HepG2 (cell line): ENCODE data around the gene TEDC2. TPM values are rescaled to one million over a fixed set of nuclear protein-coding genes. Genes with fewer than 3 reads are reported as not detected.

Source experiments
- ATAC-seq: fragments of 200-7000 bp; cut with Tn5 transposase; 3 replicates; pipeline ENCODE4 v1.9.1; 2020; ENCODE audit warnings: mild to moderate bottlenecking, moderate library complexity
- Bru-seq: library from RNA; stranded (reverse); fragments of 400-500 nt; gene quantifications from one replicate; lab custom pipeline; 2021; lab: Mats Ljungman, UMichigan
- BruChase-seq, 2 experiments: library from RNA; stranded (reverse); fragments of 400-500 nt; gene quantifications; one replicate each; lab custom pipeline; 2021; lab: Mats Ljungman, UMichigan
- BruUV-seq: library from RNA; stranded (reverse); fragments of 400-500 nt; replicated peaks from 2 replicates; lab custom pipeline; 2021; lab: Mats Ljungman, UMichigan
- CTCF ChIA-PET: fragments of 300-600 bp; formaldehyde crosslinking; extraction: SDS; loops from one replicate; lab custom pipeline; 2021; ENCODE audit warnings: low total read pairs, inconsistent platforms, low intra/inter-chr PET ratio; lab: Yijun Ruan, JAX
- POLR2A ChIA-PET: fragments of 350-600 bp; sonication (Branson Sonifier 250); formaldehyde crosslinking; loops from one replicate; lab custom pipeline; 2020; ENCODE audit warnings: antibody characterized with exemption, inconsistent platforms; lab: Yijun Ruan, JAX
- DNase-seq: peaks from one replicate; pipeline ENCODE4 v3.0.0-alpha.2; 2015; ENCODE audit warnings: low spot score
- FAIRE-seq: peaks from 3 replicates; lab custom pipeline; 2011; peaks lifted over from hg19 to GRCh38; lab: Jason Lieb, UNC
- H2AFZ ChIP-seq: one replicate; pipeline ENCODE4 v1.6.1; 2011; ENCODE audit warnings: low read length, inconsistent platforms
- H3K27ac ChIP-seq: fragments of 300-600 bp; 3 replicates; pipeline ENCODE4 v1.8.0; 2011; ENCODE audit warnings: mixed run types, mild to moderate bottlenecking, mixed read lengths, low read length, inconsistent platforms; ENCODE audit not compliant: insufficient read depth; ENCODE audit errors: extremely low read length
- H3K27me3 ChIP-seq, 2 experiments: fragments of 200-600 bp in 1 of 2; 2 replicates in 1 of 2; 3 replicates in 1 of 2; pipeline versions ENCODE4 v1.6.0 to v1.8.0; 2011; ENCODE audit warnings: low read length in 2 of 2, mild to moderate bottlenecking in 2 of 2, moderate library complexity in 2 of 2, inconsistent platforms in 1 of 2; ENCODE audit not compliant: insufficient read depth in 2 of 2, control insufficient read depth in 1 of 2
- H3K36me3 ChIP-seq, 2 experiments: fragments of 200-600 bp in 1 of 2; replicated peaks in 1 of 2; 2 replicates in 1 of 2; 3 replicates in 1 of 2; pipeline versions ENCODE4 v1.5.1 to v1.8.0; 2011; ENCODE audit warnings: low read length in 2 of 2, inconsistent platforms in 1 of 2; ENCODE audit not compliant: insufficient read depth in 2 of 2, control insufficient read depth in 1 of 2
- H3K4me1 ChIP-seq: 2 replicates; pipeline ENCODE4 v1.5.1; 2012; ENCODE audit warnings: low read length, inconsistent platforms; ENCODE audit not compliant: insufficient read depth
- H3K4me2 ChIP-seq: 2 replicates; pipeline ENCODE4 v1.6.0; 2011; ENCODE audit warnings: low read depth, low read length, inconsistent platforms
- H3K4me3 ChIP-seq, 3 experiments: fragments of 200-600 bp in 1 of 3; sonication (generic), shearing (Covaris generic) in 1 of 3; replicated peaks in 1 of 3; 2 replicates each; pipeline ENCODE4 v1.5.1; 2011 to 2016; ENCODE audit warnings: low read length in 3 of 3, inconsistent platforms in 2 of 3, low read depth in 2 of 3, mild to moderate bottlenecking in 2 of 3, control low read depth in 1 of 3, mixed read lengths in 1 of 3; ENCODE audit not compliant: insufficient read depth in 1 of 3
- H3K79me2 ChIP-seq: one replicate; pipeline ENCODE4 v1.6.1; 2011; ENCODE audit warnings: low read length, inconsistent platforms; ENCODE audit not compliant: insufficient read depth
- H3K9ac ChIP-seq: 2 replicates; pipeline ENCODE4 v1.6.0; 2011; ENCODE audit warnings: mild to moderate bottlenecking, low read depth, low read length, inconsistent platforms; ENCODE audit not compliant: insufficient read depth
- H3K9me3 ChIP-seq: 2 replicates; pipeline ENCODE4 v1.5.1; 2012; ENCODE audit warnings: mild to moderate bottlenecking, low read length
- H4K20me1 ChIP-seq: 2 replicates; pipeline ENCODE4 v1.6.0; 2011; ENCODE audit warnings: inconsistent platforms, mild to moderate bottlenecking, low read length, moderate library complexity; ENCODE audit not compliant: insufficient read depth
- FOXK1 ChIP-seq: sonication (generic); formaldehyde crosslinking; IDR thresholded peaks from 2 replicates; pipeline ENCODE4 v1.4.0; 2020; ENCODE audit warnings: low read depth, missing genetic modification reagents, borderline replicate concordance
- MAFG ChIP-seq: sonication (generic); formaldehyde crosslinking; IDR thresholded peaks from 2 replicates; pipeline ENCODE4 v1.5.1; 2020; ENCODE audit warnings: mild to moderate bottlenecking, missing genetic modification reagents
- SAP130 ChIP-seq: IDR thresholded peaks from 2 replicates; pipeline ENCODE4 v1.6.1; 2016; ENCODE audit warnings: low read depth
- SIN3A ChIP-seq: IDR thresholded peaks from 2 replicates; pipeline ENCODE4 v1.6.1; 2011; ENCODE audit warnings: low read depth, mild to moderate bottlenecking, control low read depth, low read length, borderline replicate concordance
- ZNF207 ChIP-seq: fragments of 450-650 bp; IDR thresholded peaks from 2 replicates; pipeline ENCODE4 v1.6.1; 2016; ENCODE audit warnings: antibody characterized with exemption, borderline replicate concordance
- ZNF263 ChIP-seq: sonication (generic); formaldehyde crosslinking; IDR thresholded peaks from 2 replicates; pipeline ENCODE4 v1.4.0; 2020; ENCODE audit warnings: missing genetic modification reagents
- ZNF549 ChIP-seq: sonication (generic); formaldehyde crosslinking; IDR thresholded peaks from 2 replicates; pipeline ENCODE4 v1.5.0; 2020; ENCODE audit warnings: missing genetic modification reagents
- ZNF557 ChIP-seq: sonication (generic); formaldehyde crosslinking; IDR thresholded peaks from 2 replicates; pipeline ENCODE4 v1.4.0; 2020; ENCODE audit warnings: missing genetic modification reagents
- ZNF775 ChIP-seq: sonication (generic); formaldehyde crosslinking; IDR thresholded peaks from 2 replicates; pipeline ENCODE4 v1.4.0; 2020; ENCODE audit warnings: missing genetic modification reagents, mild to moderate bottlenecking, moderate library complexity, borderline replicate concordance
- ZNF776 ChIP-seq: sonication (generic); formaldehyde crosslinking; IDR thresholded peaks from 2 replicates; pipeline ENCODE4 v1.4.0; 2020; ENCODE audit warnings: mild to moderate bottlenecking, missing genetic modification reagents
- WGBS: methylation state at CpG from one replicate; pipeline ENCODE4 v1.1.6; 2017; ENCODE audit warnings: low lambda C conversion rate; 5-methylcytosine and 5-hydroxymethylcytosine counted together
- in situ Hi-C: cut with HindIII; loops from 2 replicates; pipeline ENCODE4 v1.10.0; 2017; ENCODE audit warnings: low pct_unique_long_range_greater_than_20kb; ENCODE audit not compliant: extremely low pct_ligation_motif_present
- intact Hi-C: fragments of 100-400 bp; cut with micrococcal nuclease; formaldehyde crosslinking; loops from one replicate; pipeline ENCODE4 v1.10.0; 2022; ENCODE audit not compliant: unreplicated experiment
- long read RNA-seq, 2 experiments: library from RNA in 1 of 2; library from polyadenylated mRNA in 1 of 2; stranded (forward) in 1 of 2; unstranded in 1 of 2; transcript quantifications; one replicate each; pipeline ENCODE4 v2.0.0, GENCODE V29; 2019 to 2022
- polyA minus RNA-seq, 3 experiments: library from RNA; depleted of rRNA, polyadenylated mRNA; stranded (reverse); fragments of >200 nt; gene quantifications; 2 replicates each; pipeline ENCODE4 v1.2.3, GENCODE V29; 2011; ENCODE audit warnings: low replicate concordance in 1 of 3
- polyA plus RNA-seq, 8 experiments: library from polyadenylated mRNA; depleted of rRNA in 3 of 8; stranded (reverse) in 7 of 8; unstranded in 1 of 8; fragments of >200 nt; fragmentation: Illumina TruSeq in 4 of 8; extraction: Trizol in 4 of 8; gene quantifications; 2 replicates each; pipeline versions ENCODE4 v1.2.1 to v1.2.3, GENCODE V29; 2011 to 2016; ENCODE audit warnings: low read depth in 4 of 8, missing spikeins in 1 of 8, mixed read lengths in 1 of 8; ENCODE audit not compliant: insufficient read depth in 1 of 8
- total RNA-seq, 5 experiments: library from RNA; depleted of rRNA; stranded (reverse); fragments of >200 nt; fragmentation: Illumina TruSeq; extraction: Trizol; gene quantifications; 2 replicates each; pipeline ENCODE4 v1.2.3, GENCODE V29; 2016; ENCODE audit warnings: low read depth in 1 of 5
- TF ChIP-seq, protein P1 (sequence below): sonication (generic); formaldehyde crosslinking; IDR thresholded peaks from 2 replicates; pipeline ENCODE4 v1.4.0; 2020; ENCODE audit warnings: missing genetic modification reagents

The TEDC2 gene, protein sequence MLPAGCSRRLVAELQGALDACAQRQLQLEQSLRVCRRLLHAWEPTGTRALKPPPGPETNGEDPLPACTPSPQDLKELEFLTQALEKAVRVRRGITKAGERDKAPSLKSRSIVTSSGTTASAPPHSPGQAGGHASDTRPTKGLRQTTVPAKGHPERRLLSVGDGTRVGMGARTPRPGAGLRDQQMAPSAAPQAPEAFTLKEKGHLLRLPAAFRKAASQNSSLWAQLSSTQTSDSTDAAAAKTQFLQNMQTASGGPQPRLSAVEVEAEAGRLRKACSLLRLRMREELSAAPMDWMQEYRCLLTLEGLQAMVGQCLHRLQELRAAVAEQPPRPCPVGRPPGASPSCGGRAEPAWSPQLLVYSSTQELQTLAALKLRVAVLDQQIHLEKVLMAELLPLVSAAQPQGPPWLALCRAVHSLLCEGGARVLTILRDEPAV
- 19.7 and 24.4 TPM in 2 replicates for total RNA-seq (2016; rRNA removed; fragmentation: Illumina TruSeq; extraction: Trizol)
- 10.8 and 13.0 TPM in 2 replicates for total RNA-seq (2016; cell fraction: cytosol; rRNA removed; fragmentation: Illumina TruSeq; extraction: Trizol; ENCODE audit: low read depth)
- 16.5 and 23.4 TPM in 2 replicates for total RNA-seq (2016; cell fraction: insoluble cytoplasmic fraction; rRNA removed; fragmentation: Illumina TruSeq; extraction: Trizol)
- 18.0 and 21.4 TPM in 2 replicates for total RNA-seq (2016; cell fraction: membrane; rRNA removed; fragmentation: Illumina TruSeq; extraction: Trizol)
- 17.3 and 20.2 TPM in 2 replicates for total RNA-seq (2016; cell fraction: nucleus; rRNA removed; fragmentation: Illumina TruSeq; extraction: Trizol)
- 5.9 and 6.2 TPM in 2 replicates for polyA plus RNA-seq (2011; rRNA removed)
- 3.2 and 8.6 TPM in 2 replicates for polyA plus RNA-seq (2011; cell fraction: cytosol; rRNA removed)
- polyA plus RNA-seq (2011; cell fraction: nucleus; rRNA removed), result 28.4 and 38.0 TPM in 2 replicates
- polyA plus RNA-seq (2012), result 3.0 and 4.0 TPM in 2 replicates
- 11.9 and 12.7 TPM in 2 replicates for polyA plus RNA-seq (2016; cell fraction: cytosol; fragmentation: Illumina TruSeq; extraction: Trizol; ENCODE audit: low read depth)
- polyA plus RNA-seq (2016; cell fraction: insoluble cytoplasmic fraction; fragmentation: Illumina TruSeq; extraction: Trizol; ENCODE audit: low read depth), result 19.2 and 19.4 TPM in 2 replicates
- polyA plus RNA-seq (2016; cell fraction: membrane; fragmentation: Illumina TruSeq; extraction: Trizol; ENCODE audit: low read depth), result 14.6 and 18.0 TPM in 2 replicates
- polyA plus RNA-seq (2016; cell fraction: nucleus; fragmentation: Illumina TruSeq; extraction: Trizol; ENCODE audit: insufficient read depth, low read depth), result 38.8 and 41.0 TPM in 2 replicates
- 5.2 and 12.3 TPM in 2 replicates for polyA minus RNA-seq (2011; rRNA and poly(A)+ RNA removed; ENCODE audit: low replicate concordance)
- polyA minus RNA-seq (2011; cell fraction: cytosol; rRNA and poly(A)+ RNA removed), result 2.5 and 3.1 TPM in 2 replicates
- 6.3 and 10.6 TPM in 2 replicates for polyA minus RNA-seq (2011; cell fraction: nucleus; rRNA and poly(A)+ RNA removed)
- percentile 44 among the genes with signal in this experiment for Bru-seq, nascent RNA
- BruChase-seq, experiment 1, labeled RNA remaining after a 6-hour chase, result percentile 47 among the genes with signal in this experiment
- percentile 45 among the genes with signal in this experiment for BruChase-seq, experiment 2, labeled RNA remaining after a 2-hour chase
- long read RNA-seq, experiment 1, partial matches to known transcripts, result 11 of 19 reads
- long read RNA-seq, experiment 1, other reads (novel, unspliced or antisense), result 5 of 19 reads
- long read RNA-seq, experiment 2, partial matches to known transcripts, result 5 of 14 reads
- long read RNA-seq, experiment 2, other reads (novel, unspliced or antisense), result 4 of 14 reads

DNA sequence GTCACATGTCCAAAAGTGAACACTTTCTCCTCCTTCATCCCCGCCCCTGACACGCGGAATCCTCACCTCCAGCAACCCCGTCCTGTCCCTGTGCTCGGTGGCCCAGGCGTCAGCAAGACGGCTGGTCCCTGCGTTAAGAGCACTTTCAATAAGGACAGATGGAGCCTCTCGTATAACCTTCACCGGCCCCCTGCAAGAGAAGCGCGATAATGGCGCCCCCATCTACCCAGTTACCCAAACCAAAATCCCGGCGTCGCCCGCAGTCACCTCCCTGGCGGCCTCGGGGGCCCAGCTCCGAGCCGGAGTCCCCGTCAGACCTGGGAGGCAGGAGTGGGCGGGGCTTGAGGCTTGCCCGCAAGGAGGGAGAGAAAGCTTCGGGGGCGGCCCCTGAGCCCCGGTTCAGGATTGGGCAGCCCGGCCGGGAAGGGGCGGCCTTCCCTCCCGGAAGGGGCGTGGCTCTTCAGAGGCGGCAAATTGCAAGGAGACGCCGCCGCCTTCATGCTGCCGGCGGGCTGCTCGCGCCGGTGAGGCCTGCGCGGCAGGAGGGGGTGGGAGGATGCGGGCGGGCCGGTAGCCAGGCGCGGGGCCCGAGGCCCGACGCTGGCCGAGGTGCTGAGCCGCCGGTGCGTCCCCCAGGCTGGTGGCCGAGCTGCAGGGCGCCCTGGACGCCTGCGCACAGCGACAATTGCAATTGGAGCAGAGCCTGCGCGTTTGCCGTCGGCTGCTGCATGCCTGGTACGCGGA is at the start of gene TEDC2:
Gene TEDC2, plus strand, starts transcription at position 463 of the 744 bp plus-strand sequence. Its CDS starts 36 bp downstream, at position 499.
- peak; percentile 4 for FAIRE-seq
- Histone ChIP-seq H3K9ac (peak within 1 kb of the TSS; percentile 72), H3K36me3 (peaks cover 16 to 23% of the 10 kb centered on the region in 2 experiments; a peak in 4 of 5 replicates), H3K9me3 (no peaks in the 10 kb centered on the region), H3K79me2 (no peaks in the 10 kb centered on the region), H2AFZ (no peak within 1 kb of the TSS), H3K27ac (peak within 1 kb of the TSS; percentile 78), H3K4me2 (peak within 1 kb of the TSS; percentile 98), H3K4me1 (peaks cover 24% of the 10 kb centered on the region), H4K20me1 (no peaks in the 10 kb centered on the region), H3K27me3 (no peaks in the 10 kb centered on the region), H3K4me3 (peak within 1 kb of the TSS; percentile 59 to 75 (median 65))
- no TSS peak for BruUV-seq
- ATAC-seq, result peak; percentile 91
- POLR2A ChIA-PET, result interaction anchor here (0.6 to 1.7 kb wide), 8 partner anchors 9 to 65 kb away, joined by 3 to 9 read pairs (median 4); partner anchors contain the start of genes NTN3 and TBC1D24
- in situ Hi-C loops, result no loop called here
- intact Hi-C loops, result no loop called here
- CTCF ChIA-PET, result no interaction called here
- 0% methylated on average over 20 of the region's 66 CpGs for WGBS
- peak; percentile 92 for DNase-seq
- TF ChIP-seq ZNF263 (CRISPR knock-in tag), result no peak
- peak; percentile 99 for TF ChIP-seq SIN3A
- TF ChIP-seq FOXK1 (CRISPR knock-in tag), result no peak
- TF ChIP-seq, protein P1, sequence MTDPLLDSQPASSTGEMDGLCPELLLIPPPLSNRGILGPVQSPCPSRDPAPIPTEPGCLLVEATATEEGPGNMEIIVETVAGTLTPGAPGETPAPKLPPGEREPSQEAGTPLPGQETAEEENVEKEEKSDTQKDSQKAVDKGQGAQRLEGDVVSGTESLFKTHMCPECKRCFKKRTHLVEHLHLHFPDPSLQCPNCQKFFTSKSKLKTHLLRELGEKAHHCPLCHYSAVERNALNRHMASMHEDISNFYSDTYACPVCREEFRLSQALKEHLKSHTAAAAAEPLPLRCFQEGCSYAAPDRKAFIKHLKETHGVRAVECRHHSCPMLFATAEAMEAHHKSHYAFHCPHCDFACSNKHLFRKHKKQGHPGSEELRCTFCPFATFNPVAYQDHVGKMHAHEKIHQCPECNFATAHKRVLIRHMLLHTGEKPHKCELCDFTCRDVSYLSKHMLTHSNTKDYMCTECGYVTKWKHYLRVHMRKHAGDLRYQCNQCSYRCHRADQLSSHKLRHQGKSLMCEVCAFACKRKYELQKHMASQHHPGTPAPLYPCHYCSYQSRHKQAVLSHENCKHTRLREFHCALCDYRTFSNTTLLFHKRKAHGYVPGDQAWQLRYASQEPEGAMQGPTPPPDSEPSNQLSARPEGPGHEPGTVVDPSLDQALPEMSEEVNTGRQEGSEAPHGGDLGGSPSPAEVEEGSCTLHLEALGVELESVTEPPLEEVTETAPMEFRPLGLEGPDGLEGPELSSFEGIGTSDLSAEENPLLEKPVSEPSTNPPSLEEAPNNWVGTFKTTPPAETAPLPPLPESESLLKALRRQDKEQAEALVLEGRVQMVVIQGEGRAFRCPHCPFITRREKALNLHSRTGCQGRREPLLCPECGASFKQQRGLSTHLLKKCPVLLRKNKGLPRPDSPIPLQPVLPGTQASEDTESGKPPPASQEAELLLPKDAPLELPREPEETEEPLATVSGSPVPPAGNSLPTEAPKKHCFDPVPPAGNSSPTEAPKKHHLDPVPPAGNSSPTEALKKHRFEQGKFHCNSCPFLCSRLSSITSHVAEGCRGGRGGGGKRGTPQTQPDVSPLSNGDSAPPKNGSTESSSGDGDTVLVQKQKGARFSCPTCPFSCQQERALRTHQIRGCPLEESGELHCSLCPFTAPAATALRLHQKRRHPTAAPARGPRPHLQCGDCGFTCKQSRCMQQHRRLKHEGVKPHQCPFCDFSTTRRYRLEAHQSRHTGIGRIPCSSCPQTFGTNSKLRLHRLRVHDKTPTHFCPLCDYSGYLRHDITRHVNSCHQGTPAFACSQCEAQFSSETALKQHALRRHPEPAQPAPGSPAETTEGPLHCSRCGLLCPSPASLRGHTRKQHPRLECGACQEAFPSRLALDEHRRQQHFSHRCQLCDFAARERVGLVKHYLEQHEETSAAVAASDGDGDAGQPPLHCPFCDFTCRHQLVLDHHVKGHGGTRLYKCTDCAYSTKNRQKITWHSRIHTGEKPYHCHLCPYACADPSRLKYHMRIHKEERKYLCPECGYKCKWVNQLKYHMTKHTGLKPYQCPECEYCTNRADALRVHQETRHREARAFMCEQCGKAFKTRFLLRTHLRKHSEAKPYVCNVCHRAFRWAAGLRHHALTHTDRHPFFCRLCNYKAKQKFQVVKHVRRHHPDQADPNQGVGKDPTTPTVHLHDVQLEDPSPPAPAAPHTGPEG (CRISPR knock-in tag), result 0 out of 2 replicates have a peak, but pooled peaks have one; percentile 54
- TF ChIP-seq ZNF557, result no peak
- TF ChIP-seq ZNF207, result no peak
- peak; percentile 99 for TF ChIP-seq SAP130 (CRISPR knock-in tag)
- TF ChIP-seq MAFG (CRISPR knock-in tag), result no peak
- TF ChIP-seq ZNF549 (CRISPR knock-in tag), result no peak
- TF ChIP-seq ZNF776 (CRISPR knock-in tag), result 0 out of 2 replicates have a peak, but pooled peaks have one; percentile 21
- TF ChIP-seq ZNF775 (CRISPR knock-in tag), result no peak
